Sigmoid colon (tissue), 7 donors: ENCODE measurements around the gene CORO6. TPM values are rescaled to one million over a fixed set of nuclear protein-coding genes. Genes with fewer than 3 reads are reported as not detected.

Experiments
- DNase-seq: peaks from one replicate; pipeline ENCODE4 v3.0.0-alpha.2; 2019
- H3K27ac ChIP-seq, 4 donors: fragments of 200-600 bp; sonication (generic); one replicate each; pipeline ENCODE4 v1.5.1; 2016 to 2019; ENCODE audit warnings: mild to moderate bottlenecking in 1 of 4
- H3K27me3 ChIP-seq, 3 donors: fragments of 200-600 bp; sonication (generic); one replicate each; pipeline ENCODE4 v1.5.1; 2019; ENCODE audit warnings: mild to moderate bottlenecking in 1 of 3
- H3K36me3 ChIP-seq, 4 donors: fragments of 200-600 bp; sonication (generic); one replicate each; pipeline ENCODE4 v1.5.1; 2016 to 2019
- H3K4me1 ChIP-seq, 4 donors: fragments of 200-600 bp; sonication (generic); one replicate each; pipeline ENCODE4 v1.5.1; 2017 to 2019
- H3K4me3 ChIP-seq, 4 donors: fragments of 200-600 bp; sonication (generic); one replicate each; pipeline ENCODE4 v1.5.1; 2017 to 2019; ENCODE audit warnings: mild to moderate bottlenecking in 2 of 4, moderate library complexity in 1 of 4
- H3K9me3 ChIP-seq, 4 donors: fragments of 200-600 bp in 3 of 4; sonication (generic) in 3 of 4; one replicate each; pipeline versions ENCODE4 v1.5.1 to v1.6.1; 2013 to 2019
- CTCF ChIP-seq, 4 experiments: fragments of 450-650 bp in 3 of 4; fragments of 200-600 bp in 1 of 4; IDR thresholded peaks; one replicate each; pipeline ENCODE4 v1.5.1; 2016 to 2019; ENCODE audit warnings: antibody characterized with exemption in 4 of 4, mild to moderate bottlenecking in 3 of 4, moderate library complexity in 2 of 4
- EP300 ChIP-seq, 4 donors: sonication (generic); formaldehyde crosslinking; IDR thresholded peaks; one replicate each; pipeline ENCODE4 v1.6.1; 2017; ENCODE audit warnings: antibody characterized with exemption in 4 of 4
- POLR2A ChIP-seq, 2 donors: fragments of 450-650 bp; IDR thresholded peaks; one replicate each; pipeline ENCODE4 v1.6.1; 2016; ENCODE audit warnings: antibody characterized with exemption in 2 of 2, mild to moderate bottlenecking in 2 of 2, moderate library complexity in 2 of 2
- POLR2AphosphoS5 ChIP-seq, 4 donors: sonication (generic); formaldehyde crosslinking; IDR thresholded peaks; one replicate each; pipeline ENCODE4 v1.6.1; 2017; ENCODE audit warnings: antibody characterized with exemption in 4 of 4
- WGBS, 2 donors: extraction: QIAGEN DNeasy Blood & Tissue Kit; methylation state at CpG; one replicate each; pipeline ENCODE4 v1.1.7; 2013; 5-methylcytosine and 5-hydroxymethylcytosine counted together
- intact Hi-C: fragments of 100-400 bp; cut with DNase I; formaldehyde crosslinking; loops from one replicate; pipeline ENCODE4 v1.15.1; 2023
- polyA plus RNA-seq, 3 donors: library from polyadenylated mRNA; stranded (reverse); fragments of 200-250 nt; gene quantifications; one replicate each; pipeline ENCODE4 v1.2.3, GENCODE V29; 2013
- total RNA-seq, 4 donors: library from RNA; depleted of rRNA; stranded (reverse); fragments of >200 nt; gene quantifications; one replicate each; pipeline ENCODE4 v1.1.0, GENCODE V29; 2016
- donor health status: healthy with polysubstance abuse.
- donor health status: Bipolar disorder and iron deficiency.
- donor health status: healthy.

Gene CORO6
- total and polyA plus RNA-seq, 7 donors: 0.23 to 94.4 (median 23.9) TPM

DNA sequence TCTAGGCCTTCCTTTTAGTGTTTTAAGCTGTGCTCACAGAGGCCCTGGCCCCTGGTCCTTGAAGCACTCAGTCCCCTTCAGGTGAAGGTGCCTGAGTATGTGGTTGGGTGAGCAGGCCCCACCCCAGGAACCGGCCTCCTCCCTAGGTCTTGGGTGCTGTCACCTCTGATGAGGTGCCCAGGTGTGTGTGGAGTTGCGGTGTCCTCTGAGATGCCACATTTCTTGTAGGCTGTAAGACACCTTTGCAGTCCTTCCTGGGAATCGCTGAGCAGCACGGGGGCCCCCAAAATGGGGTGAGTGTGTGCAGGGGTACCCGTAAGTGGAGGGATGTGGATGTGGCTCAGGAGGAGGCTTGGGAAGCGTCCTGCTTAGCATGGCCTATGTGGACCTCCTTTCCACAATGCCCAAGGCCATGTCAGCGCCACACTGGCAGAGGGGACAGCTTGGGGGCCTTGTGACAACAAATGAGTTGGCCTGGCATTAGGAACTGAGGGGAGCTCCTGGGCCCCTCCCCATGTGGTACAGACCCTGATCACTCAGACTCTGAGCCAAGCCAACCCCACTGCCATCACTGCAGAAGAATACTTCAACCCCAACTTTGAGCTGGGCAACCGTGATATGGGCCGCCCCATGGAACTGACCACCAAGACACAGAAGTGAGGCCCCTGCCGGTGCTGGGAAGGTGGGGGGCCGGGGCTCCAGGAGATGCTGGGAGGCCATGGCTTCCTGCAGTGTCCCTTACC, 11.2 kb downstream of the CORO6 start:
- TF ChIP-seq EP300 (IDR thresholded peaks at IDR 0.05) (no peak), POLR2A (IDR thresholded peaks at IDR 0.05) (no peak), POLR2AphosphoS5 (IDR thresholded peaks at IDR 0.05) (no peak), CTCF (IDR thresholded peaks at IDR 0.05) (no peak)
- intact Hi-C loops: loop anchor here (10.0 kb wide), 1 partner anchor 153 kb away; no protein-coding TSS in a partner anchor
- peak; percentile 63 for DNase-seq
- Histone ChIP-seq H3K9me3 (no peaks in the 10 kb centered on the region), H3K4me3 (no peak overlapping the region), H3K27me3 (no peaks in the 10 kb centered on the region), H3K4me1 (peaks cover 0 to 41% (median 39%) of the 10 kb centered on the region in 4 donors), H3K27ac (no peak overlapping the region), H3K36me3 (no peaks in the 10 kb centered on the region)
- 96 to 98% methylated on average over 11 of the region's 11 CpGs for WGBS, 2 donors

GRCh38 chr17:29610395-29610794, 12.3 kb downstream of the CORO6 start:
- Histone ChIP-seq H3K27ac (no peak overlapping the region), H3K4me1 (peaks cover 0 to 30% (median 27%) of the 10 kb centered on the region in 4 donors), H3K36me3 (no peaks in the 10 kb centered on the region), H3K9me3 (no peaks in the 10 kb centered on the region), H3K27me3 (no peaks in the 10 kb centered on the region), H3K4me3 (no peak overlapping the region)
- no peak for TF ChIP-seq EP300 (IDR thresholded peaks at IDR 0.05)
- TF ChIP-seq POLR2AphosphoS5 (IDR thresholded peaks at IDR 0.05): no peak
- TF ChIP-seq POLR2A (IDR thresholded peaks at IDR 0.05): no peak
- TF ChIP-seq CTCF (IDR thresholded peaks at IDR 0.05): no peak
- WGBS, 2 donors: 83 to 88% methylated on average over 3 of the region's 3 CpGs
- intact Hi-C loops: loop anchor here (10.0 kb wide), 1 partner anchor 154 kb away; no protein-coding TSS in a partner anchor
- peak; percentile 28 for DNase-seq

GRCh38 chr17:29608986-29609385, 13.7 kb downstream of the CORO6 start:
- DNase-seq: peak; percentile 63
- Histone ChIP-seq H3K36me3 (no peaks in the 10 kb centered on the region), H3K9me3 (no peaks in the 10 kb centered on the region), H3K27me3 (no peaks in the 10 kb centered on the region), H3K4me3 (no peak overlapping the region), H3K27ac (no peak overlapping the region), H3K4me1 (peaks cover 0 to 16% (median 14%) of the 10 kb centered on the region in 4 donors)
- TF ChIP-seq POLR2AphosphoS5 (IDR thresholded peaks at IDR 0.05) (no peak), EP300 (IDR thresholded peaks at IDR 0.05) (no peak), CTCF (IDR thresholded peaks at IDR 0.05) (no peak), POLR2A (IDR thresholded peaks at IDR 0.05) (no peak)
- intact Hi-C loops: no loop called here
- WGBS, 2 donors: 93% methylated on average over 15 of the region's 15 CpGs

DNA sequence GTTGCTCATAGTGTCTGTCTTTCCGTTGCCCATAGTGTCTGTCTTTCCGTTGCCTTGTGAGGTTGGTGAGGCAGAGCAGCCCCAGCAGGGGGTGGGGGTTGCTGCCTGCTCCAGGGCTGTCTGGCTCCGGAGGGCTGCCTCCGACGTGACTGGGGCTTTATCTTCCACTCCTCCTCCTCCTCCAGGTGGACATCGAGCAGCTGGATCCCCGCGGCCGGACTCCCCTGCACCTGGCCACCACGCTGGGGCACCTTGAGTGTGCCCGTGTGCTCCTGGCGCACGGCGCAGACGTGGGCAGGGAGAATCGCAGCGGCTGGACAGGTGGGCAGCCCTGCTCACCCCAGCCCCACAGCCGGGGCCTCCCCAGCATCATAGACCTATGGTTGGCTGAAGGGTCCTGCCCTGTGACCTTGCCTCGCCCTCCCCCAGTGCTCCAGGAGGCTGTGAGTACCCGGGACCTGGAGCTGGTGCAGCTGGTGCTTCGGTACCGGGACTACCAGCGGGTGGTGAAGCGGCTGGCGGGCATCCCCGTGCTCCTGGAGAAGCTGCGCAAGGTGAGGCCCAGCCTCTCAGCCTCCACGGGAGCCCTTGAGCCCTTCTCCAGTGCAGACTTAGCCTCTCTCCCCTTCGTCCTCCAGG, 15.0 kb downstream of the CORO6 start:
- Histone ChIP-seq H3K4me1 (peaks cover 0 to 2% (median under 1%) of the 10 kb centered on the region in 4 donors), H3K27ac (no peak overlapping the region), H3K27me3 (no peaks in the 10 kb centered on the region), H3K4me3 (no peak overlapping the region), H3K36me3 (no peaks in the 10 kb centered on the region), H3K9me3 (no peaks in the 10 kb centered on the region)
- DNase-seq: no peak
- 95 to 96% methylated on average over 29 of the region's 29 CpGs for WGBS, 2 donors
- TF ChIP-seq POLR2A (IDR thresholded peaks at IDR 0.05): no peak
- TF ChIP-seq POLR2AphosphoS5 (IDR thresholded peaks at IDR 0.05): no peak
- no peak for TF ChIP-seq CTCF (IDR thresholded peaks at IDR 0.05)
- TF ChIP-seq EP300 (IDR thresholded peaks at IDR 0.05): no peak
- intact Hi-C loops: no loop called here
